Epithelial cell of esophagus (primary cell): ENCODE data around the gene RPS6KA6.

Experiments used
- DNase-seq: peaks from one replicate; pipeline ENCODE4 v3.0.0; 2010; ENCODE audit warnings: low read depth
- H3K4me3 ChIP-seq: 2 replicates; pipeline ENCODE4 v1.5.1; 2011; ENCODE audit warnings: mild to moderate bottlenecking, low read length, control low read depth
- TF ChIP-seq, protein P1 (sequence below): IDR thresholded peaks from 2 replicates; pipeline ENCODE4 v1.5.1; 2011; ENCODE audit warnings: low read depth, mild to moderate bottlenecking, low read length, control low read depth, inconsistent platforms; ENCODE audit not compliant: insufficient read depth; ENCODE audit errors: missing control alignments

Gene RPS6KA6

GRCh38 chrX:84170931-84171330, 17.1 kb downstream of the RPS6KA6 start:
- TF ChIP-seq, protein P1, sequence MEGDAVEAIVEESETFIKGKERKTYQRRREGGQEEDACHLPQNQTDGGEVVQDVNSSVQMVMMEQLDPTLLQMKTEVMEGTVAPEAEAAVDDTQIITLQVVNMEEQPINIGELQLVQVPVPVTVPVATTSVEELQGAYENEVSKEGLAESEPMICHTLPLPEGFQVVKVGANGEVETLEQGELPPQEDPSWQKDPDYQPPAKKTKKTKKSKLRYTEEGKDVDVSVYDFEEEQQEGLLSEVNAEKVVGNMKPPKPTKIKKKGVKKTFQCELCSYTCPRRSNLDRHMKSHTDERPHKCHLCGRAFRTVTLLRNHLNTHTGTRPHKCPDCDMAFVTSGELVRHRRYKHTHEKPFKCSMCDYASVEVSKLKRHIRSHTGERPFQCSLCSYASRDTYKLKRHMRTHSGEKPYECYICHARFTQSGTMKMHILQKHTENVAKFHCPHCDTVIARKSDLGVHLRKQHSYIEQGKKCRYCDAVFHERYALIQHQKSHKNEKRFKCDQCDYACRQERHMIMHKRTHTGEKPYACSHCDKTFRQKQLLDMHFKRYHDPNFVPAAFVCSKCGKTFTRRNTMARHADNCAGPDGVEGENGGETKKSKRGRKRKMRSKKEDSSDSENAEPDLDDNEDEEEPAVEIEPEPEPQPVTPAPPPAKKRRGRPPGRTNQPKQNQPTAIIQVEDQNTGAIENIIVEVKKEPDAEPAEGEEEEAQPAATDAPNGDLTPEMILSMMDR, result no peak
- DNase-seq, result no peak
- no peak overlapping the region for H3K4me3 ChIP-seq

- peak; percentile 14 for DNase-seq
- TF ChIP-seq, protein P1, result no peak
- no peak overlapping the region for H3K4me3 ChIP-seq
Observed at GRCh38 chrX:84168574-84168973, 19.4 kb downstream of the RPS6KA6 start.

DNA sequence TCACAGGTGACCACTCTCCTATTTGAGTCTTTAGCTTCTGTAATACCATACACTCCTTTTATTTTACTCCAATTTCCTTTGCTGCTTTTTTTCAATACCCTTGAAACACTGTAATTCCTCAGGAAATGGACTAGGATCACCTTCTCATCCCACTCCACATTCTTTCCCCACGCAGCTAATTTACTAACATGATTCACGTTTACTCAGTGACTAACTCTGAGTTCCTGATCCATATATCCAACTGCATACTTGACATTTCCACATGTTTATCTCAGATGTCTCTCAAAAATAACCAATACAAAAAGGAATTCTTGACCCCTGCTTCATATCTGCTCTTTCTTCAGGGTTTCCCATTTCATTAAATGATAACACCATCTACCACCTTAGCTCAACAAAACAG, 19.9 kb downstream of the RPS6KA6 start:
- no peak overlapping the region for H3K4me3 ChIP-seq
- TF ChIP-seq, protein P1, result no peak
- peak; percentile 54 for DNase-seq

- H3K4me3 ChIP-seq, result no peak overlapping the region
- no peak for DNase-seq
- TF ChIP-seq, protein P1, result no peak
Observed at GRCh38 chrX:84165711-84166110, 22.3 kb downstream of the RPS6KA6 start.

DNA sequence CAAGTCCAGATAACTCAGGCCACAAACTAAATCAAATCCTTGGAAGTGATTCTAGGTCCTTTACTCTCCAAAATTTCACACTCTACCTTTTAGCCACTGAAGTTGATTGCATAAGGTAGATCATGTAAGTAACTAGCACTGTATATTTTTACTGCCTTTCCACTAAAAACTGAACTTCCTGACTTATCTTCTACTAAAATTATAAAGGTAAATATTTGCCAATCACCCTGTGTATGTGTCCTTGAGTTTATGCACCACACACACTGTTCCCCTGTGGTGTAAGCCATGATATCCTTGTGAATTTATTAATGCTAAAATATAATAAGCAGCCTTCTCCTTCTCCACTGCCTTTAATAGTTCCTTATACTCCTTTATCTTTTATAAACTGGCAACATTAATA, 25.6 kb downstream of the RPS6KA6 start:
- TF ChIP-seq, protein P1, result no peak
- DNase-seq, result no peak
- H3K4me3 ChIP-seq, result no peak overlapping the region

- TF ChIP-seq, protein P1, result no peak
- no peak overlapping the region for H3K4me3 ChIP-seq
- no peak for DNase-seq
Observed at GRCh38 chrX:84161641-84162040, 26.4 kb downstream of the RPS6KA6 start.

- TF ChIP-seq, protein P1, result no peak
- no peak overlapping the region for H3K4me3 ChIP-seq
- DNase-seq, result peak; percentile 38
Observed at GRCh38 chrX:84160736-84161135, 27.3 kb downstream of the RPS6KA6 start.
